Stimulated activated effector memory CD8-positive, alpha-beta T cell treated with anti-CD3 and anti-CD28 coated beads, Interleukin-12 subunit alpha, Interleukin-12 subunit beta, amount 100 ng/mL, for 72 hours (primary cell): ENCODE results near the gene APOA4.

Experiments
- ATAC-seq: fragments of 150-1000 bp; cut with Tn5 transposase; 2 replicates; pipeline ENCODE4 v1.10.0; 2021
- DNase-seq, 2 donors: peaks; one replicate each; pipeline ENCODE4 v3.0.0; 2021 to 2022; ENCODE audit warnings: low spot score in 2 of 2
- H3K27ac Mint-ChIP-seq: one replicate; pipeline ENCODE4 v1.8.0; 2022; ENCODE audit warnings: mild to moderate bottlenecking, mixed read lengths
- H3K36me3 Mint-ChIP-seq: one replicate; pipeline ENCODE4 v1.8.0; 2022; ENCODE audit warnings: mild to moderate bottlenecking, mixed read lengths
- H3K4me1 Mint-ChIP-seq: one replicate; pipeline ENCODE4 v1.8.0; 2022; ENCODE audit warnings: mixed read lengths
- H3K4me3 Mint-ChIP-seq: one replicate; pipeline ENCODE4 v1.8.0; 2022; ENCODE audit warnings: mild to moderate bottlenecking, mixed read lengths
- H3K9me3 Mint-ChIP-seq: one replicate; pipeline ENCODE4 v1.8.0; 2022; ENCODE audit warnings: mixed read lengths

Gene APOA4

DNA sequence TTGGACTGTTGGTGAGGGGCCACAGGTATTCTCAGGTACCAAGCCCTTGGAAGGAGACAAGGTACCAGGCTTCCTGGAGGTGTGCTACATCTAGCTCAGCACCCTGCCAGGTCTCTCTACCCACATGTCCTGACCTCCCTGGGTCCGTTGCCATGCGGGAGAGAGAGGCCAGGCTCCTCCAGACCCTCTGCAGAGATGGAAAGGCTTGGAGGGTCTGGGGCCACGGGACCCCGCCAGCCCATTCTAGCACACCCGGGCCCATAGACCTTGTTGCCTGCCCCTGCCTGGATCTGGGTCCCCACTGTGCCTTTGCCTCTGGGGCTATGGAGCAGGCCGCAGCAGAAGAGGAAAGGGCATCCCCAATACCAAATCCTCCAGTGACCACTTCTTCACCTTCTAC lies 4.4 kb upstream of the APOA4 start:
- ATAC-seq (no peak), DNase-seq (no peak)
- Mint-ChIP-seq H3K4me3 (no peak overlapping the region), H3K4me1 (no peaks in the 10 kb centered on the region), H3K9me3 (no peaks in the 10 kb centered on the region), H3K27ac (no peak overlapping the region), H3K36me3 (no peaks in the 10 kb centered on the region)

DNA sequence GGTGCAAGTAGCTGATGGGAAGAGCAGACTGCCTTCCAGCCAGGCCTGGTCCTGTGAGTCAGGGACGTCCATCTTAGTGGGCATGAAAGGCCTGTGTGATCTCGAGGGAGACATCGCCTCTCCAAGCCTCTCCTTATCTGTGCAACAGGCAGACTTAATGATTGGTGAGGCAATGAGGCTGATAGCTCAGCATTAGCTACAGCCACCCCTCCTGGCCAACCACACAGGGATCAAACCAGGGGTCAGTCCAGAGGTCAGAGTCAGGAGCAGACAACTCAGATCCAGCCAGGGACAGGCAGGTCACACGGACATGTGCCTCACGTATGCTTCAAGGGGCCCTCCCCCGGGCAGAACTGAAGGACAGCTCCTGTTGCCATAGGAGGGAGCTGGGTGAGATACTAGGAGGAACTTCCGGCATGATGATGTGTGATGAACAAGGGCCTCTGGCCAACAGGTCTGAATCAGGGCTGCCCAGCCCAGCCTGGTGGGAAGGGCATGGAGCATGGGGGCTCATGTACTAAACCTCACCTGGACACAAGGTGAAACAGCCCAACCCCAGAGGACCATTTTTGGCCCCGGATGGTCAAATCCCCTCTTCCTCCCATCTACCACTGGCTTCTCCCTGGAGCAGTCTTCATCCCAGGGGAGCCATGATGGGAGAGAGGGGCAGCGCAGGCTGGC lies 3.8 kb upstream of the APOA4 start:
- Mint-ChIP-seq H3K4me3 (no peak overlapping the region), H3K4me1 (no peaks in the 10 kb centered on the region), H3K36me3 (no peaks in the 10 kb centered on the region), H3K27ac (no peak overlapping the region), H3K9me3 (no peaks in the 10 kb centered on the region)
- DNase-seq (no peak), ATAC-seq (no peak)

DNA sequence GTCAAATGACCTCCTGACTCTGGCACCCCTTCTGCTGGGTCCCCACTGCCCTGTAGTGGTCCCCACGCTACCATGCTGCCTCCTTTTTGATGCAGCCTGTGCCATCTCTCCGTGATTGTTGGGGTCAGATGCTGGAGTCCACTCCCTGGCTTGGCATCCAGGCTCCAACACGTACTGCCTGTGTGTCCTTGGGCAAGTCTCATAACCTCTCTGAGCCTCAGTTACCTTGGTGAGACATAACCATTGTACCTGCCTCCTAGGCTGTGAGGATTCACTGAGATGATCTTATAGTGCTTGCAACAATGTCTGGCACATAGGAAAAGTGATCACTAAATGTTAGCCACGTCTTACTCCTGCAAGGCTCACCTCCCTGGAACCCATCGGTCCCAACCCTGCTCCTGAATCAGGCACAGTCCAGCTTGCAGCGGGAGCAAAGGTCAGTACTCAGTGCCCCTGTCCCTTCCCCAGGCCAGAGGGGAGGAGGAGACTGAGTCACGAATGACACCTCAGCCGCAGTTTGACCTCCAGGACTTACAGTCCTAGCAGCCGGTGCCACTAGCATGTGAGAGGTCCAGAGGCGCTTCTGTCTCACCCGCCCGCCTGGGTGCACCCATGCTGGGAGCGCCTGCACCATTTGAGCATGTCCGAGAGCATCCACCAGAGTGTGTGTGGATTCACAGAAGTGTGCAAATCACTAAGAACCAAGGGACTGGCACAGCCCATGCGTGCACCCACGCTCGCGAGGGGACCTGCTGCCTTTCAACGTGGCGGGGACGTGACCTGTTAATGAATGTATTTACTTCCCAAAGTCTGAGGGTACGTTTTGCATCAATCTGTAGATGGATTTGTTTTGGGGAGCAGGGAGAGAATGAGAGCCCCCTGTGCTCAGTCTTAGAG lies 3.0 kb upstream of the APOA4 start:
- no peaks in the 10 kb centered on the region for H3K36me3 Mint-ChIP-seq
- H3K4me3 Mint-ChIP-seq, result no peak overlapping the region
- H3K27ac Mint-ChIP-seq, result no peak overlapping the region
- ATAC-seq, result no peak
- H3K9me3 Mint-ChIP-seq, result no peaks in the 10 kb centered on the region
- DNase-seq, result no peak
- H3K4me1 Mint-ChIP-seq, result no peaks in the 10 kb centered on the region

DNA sequence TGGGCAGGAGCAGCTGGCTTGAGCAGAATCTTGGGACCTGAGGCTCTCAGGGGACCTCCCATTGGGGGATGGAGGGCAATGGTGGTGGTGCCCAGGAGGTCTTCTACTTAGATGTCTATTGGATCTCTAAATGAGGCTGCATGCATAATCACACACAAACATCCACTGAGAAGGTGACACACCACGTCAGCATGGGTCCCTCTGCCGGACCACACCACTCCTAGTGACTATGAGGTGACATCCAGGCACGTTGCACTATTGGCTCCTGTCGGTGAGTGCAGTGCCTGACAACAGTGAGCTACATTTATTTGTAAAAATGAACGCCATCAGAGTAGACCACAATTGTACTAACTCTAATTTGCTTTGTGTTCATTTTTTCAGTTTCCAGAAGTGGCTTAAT lies 2.3 kb upstream of the APOA4 start:
- H3K4me3 Mint-ChIP-seq, result no peak overlapping the region
- H3K9me3 Mint-ChIP-seq, result no peaks in the 10 kb centered on the region
- ATAC-seq (no peak), DNase-seq (no peak)
- no peaks in the 10 kb centered on the region for H3K4me1 Mint-ChIP-seq
- H3K36me3 Mint-ChIP-seq, result no peaks in the 10 kb centered on the region
- no peak overlapping the region for H3K27ac Mint-ChIP-seq

DNA sequence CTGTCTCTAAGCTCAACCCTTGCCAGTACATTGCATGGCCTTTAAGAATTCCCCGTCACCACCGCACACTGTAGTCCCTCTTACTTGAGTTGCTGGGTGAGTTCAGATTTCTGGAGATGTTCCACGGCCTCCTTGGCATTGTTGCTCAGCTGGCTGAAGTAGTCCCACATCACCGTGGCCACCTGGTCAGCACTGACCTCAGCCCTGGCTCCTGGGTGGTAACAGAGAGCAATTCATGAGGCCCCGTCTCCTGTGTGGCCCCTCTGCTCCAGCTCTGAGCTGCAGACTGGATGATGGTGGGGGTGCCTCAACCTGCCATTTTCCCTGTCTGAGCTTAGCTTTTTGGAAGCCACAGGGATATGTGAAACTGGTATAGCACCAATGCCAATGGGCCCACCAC lies 529 bp downstream of the APOA4 start:
- H3K36me3 Mint-ChIP-seq, result no peaks in the 10 kb centered on the region

DNA sequence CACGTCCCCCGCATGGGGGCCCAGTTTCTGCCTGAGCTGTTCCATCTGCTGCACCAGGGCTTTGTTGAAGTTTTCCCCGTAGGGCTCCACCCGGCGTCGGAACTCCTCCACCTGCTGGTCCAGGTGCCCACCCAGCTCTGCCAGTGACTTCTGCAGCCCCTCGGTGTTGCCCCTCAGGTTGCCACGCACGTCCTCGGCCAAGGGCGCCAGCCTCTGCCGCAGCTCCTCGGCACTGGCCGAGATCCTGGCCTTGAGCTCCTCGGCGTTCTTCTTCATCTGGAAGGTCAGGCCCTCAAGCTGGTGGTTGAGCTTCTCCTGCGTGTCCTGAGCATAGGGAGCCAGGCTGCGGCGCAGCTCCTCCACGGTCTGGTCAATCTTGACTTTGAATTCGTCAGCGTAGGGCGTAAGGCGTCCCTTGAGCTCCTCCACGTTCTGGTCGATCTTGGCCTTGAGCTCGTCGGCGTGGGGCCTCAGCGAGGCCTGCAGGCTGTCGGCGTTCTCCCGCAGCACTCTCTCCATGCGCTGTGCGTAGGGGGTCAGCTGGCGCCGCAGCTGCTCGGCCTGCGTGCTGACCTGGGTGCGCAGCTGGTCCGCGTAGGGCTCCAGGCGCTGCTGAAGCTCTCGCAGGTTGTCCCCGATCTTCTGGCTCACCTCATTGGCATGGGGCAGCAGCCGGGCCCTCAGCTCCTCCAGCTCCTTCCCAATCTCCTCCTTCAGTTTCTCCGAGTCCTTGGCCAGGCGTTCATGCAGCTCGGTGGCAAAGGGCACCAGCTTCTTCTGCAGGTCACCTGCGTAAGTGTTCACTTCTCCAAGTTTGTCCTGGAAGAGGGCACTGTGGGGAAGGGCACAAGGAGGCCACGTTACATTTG lies 1.8 kb downstream of the APOA4 start:
- Mint-ChIP-seq H3K4me3 (no peak overlapping the region), H3K36me3 (no peaks in the 10 kb centered on the region), H3K9me3 (no peaks in the 10 kb centered on the region), H3K27ac (no peak overlapping the region), H3K4me1 (no peaks in the 10 kb centered on the region)
- DNase-seq (no peak), ATAC-seq (no peak)

More for the DNA sequence above, 529 bp downstream of the APOA4 start:
- DNase-seq, result no peak
- no peak overlapping the region for H3K4me3 Mint-ChIP-seq
- H3K9me3 Mint-ChIP-seq, result no peaks in the 10 kb centered on the region
- ATAC-seq, result no peak
- H3K4me1 Mint-ChIP-seq, result no peaks in the 10 kb centered on the region
- H3K27ac Mint-ChIP-seq, result no peak overlapping the region

DNA sequence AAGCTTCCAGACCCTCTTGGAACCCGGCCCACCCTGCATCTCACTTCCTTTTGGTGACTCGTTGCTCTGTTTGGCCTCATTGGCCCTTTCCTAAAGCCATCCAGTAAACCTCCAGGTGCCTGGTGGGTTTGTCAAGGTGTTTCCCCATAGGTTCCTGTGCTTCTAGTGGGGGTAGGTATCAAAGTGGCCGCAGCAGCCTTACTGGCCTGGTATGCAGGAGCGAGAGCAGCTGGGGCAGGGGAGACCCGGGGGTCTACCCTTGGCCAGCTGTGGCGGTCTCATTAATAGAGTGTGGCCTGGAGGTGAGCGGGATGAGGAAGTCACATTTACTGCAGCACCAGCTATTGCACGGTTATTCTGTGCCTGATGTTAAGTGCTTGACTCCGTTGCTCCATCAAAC lies 4.1 kb downstream of the APOA4 start:
- Mint-ChIP-seq H3K9me3 (no peaks in the 10 kb centered on the region), H3K27ac (no peak overlapping the region), H3K4me1 (no peaks in the 10 kb centered on the region), H3K36me3 (no peaks in the 10 kb centered on the region), H3K4me3 (no peak overlapping the region)
- ATAC-seq (no peak), DNase-seq (no peak)

DNA sequence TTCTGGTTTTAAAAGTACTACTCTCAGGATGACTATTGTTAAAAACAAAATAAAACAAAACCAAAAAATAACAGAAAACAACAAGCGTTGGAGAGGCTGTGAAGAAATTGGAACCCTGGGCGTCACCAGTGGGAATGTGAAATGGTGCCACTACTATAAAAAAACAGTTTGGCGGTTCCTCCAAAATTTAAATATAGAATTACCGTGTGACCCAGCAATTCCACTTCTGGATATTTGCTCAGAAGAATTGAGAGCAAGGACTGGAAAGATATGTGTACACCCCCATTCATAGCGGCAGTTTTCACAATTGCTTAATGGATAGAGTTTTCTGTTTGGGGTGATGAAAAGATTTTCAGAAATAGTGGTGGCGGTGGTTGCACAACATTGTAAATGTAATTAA lies 8.6 kb downstream of the APOA4 start:
- no peak overlapping the region for H3K4me3 Mint-ChIP-seq
- DNase-seq, result no peak
- no peak overlapping the region for H3K27ac Mint-ChIP-seq
- ATAC-seq, result no peak
- no peaks in the 10 kb centered on the region for H3K9me3 Mint-ChIP-seq
- no peaks in the 10 kb centered on the region for H3K4me1 Mint-ChIP-seq
- H3K36me3 Mint-ChIP-seq, result no peaks in the 10 kb centered on the region

DNA sequence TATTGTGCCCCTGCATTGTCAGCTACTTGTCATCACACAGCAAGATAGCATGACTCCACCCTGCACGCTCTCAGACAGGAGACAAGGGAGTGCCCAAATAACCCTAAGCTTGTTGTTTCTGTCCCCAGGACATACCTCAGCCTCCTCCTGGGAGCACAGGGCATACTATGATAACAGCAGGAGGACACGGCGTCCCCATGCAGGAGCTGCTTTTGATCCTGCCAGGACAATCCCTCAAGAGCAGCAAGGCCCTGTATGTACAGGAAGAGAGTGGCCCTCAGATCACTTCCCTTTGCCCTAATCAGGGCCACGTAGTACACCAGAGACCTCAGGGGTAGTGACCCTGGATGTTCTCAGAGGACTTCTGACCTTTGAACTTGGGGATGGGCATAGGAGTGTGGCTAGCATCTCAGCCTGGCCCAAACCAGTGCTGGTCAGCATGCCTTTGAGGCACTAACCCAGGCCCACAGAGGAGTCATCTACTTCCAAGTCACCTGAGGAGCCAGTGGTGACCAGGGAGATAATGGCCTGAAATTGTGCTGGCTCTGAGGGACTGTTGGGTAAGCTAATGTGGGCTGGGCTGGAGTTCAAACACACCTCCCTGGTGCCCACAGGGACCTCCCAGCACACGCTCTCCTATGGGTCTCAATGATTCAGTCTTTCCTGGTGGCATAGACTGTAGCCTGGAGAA lies 9.2 kb downstream of the APOA4 start:
- Mint-ChIP-seq H3K9me3 (no peaks in the 10 kb centered on the region), H3K4me1 (no peaks in the 10 kb centered on the region), H3K27ac (peak overlapping the region; percentile 54), H3K36me3 (no peaks in the 10 kb centered on the region), H3K4me3 (no peak overlapping the region)
- no peak for DNase-seq
- ATAC-seq, result no peak

DNA sequence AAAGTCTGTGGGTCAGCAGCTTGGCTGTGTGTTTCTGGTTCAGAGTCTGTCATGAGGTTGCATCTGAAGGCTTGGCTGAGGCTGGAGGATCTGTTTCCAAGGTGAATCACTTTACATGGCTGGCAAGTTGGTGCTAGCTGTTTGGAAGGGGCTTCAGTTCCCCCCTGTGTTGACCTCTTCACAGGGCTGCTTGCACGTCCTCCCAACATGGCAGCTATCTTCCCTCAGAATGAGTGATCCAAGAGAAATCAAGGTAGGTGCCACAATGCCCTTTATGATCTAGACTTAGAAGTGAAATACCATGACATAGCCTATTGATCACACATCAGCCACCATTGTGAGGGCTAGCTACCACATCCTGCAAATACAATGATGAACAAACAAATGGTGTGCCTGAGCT lies 9.9 kb downstream of the APOA4 start:
- Mint-ChIP-seq H3K9me3 (no peaks in the 10 kb centered on the region), H3K4me1 (no peaks in the 10 kb centered on the region), H3K36me3 (no peaks in the 10 kb centered on the region), H3K4me3 (no peak overlapping the region), H3K27ac (no peak overlapping the region)
- ATAC-seq (peak; percentile 47), DNase-seq (no peak)

DNA sequence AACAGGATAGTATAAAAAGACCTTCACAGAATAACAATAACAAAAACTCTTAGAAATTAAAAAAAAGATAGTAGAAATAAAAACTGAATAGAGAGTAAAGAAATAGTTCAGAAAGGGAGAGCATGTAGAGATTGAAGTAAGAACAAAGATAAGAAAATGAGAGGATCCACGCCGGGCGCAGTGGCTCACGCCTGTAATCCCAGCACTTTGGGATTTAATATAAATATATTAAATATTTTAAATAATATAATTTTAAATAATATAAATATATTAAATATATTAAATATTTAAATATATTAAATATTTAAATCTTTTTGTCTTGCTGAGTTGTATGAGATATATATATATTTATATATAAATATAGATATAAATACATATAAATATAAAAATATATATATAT lies 11.0 kb downstream of the APOA4 start:
- Mint-ChIP-seq H3K4me3 (no peak overlapping the region), H3K27ac (no peak overlapping the region), H3K4me1 (no peaks in the 10 kb centered on the region), H3K9me3 (no peaks in the 10 kb centered on the region), H3K36me3 (no peaks in the 10 kb centered on the region)
- no peak for ATAC-seq
- no peak for DNase-seq

DNA sequence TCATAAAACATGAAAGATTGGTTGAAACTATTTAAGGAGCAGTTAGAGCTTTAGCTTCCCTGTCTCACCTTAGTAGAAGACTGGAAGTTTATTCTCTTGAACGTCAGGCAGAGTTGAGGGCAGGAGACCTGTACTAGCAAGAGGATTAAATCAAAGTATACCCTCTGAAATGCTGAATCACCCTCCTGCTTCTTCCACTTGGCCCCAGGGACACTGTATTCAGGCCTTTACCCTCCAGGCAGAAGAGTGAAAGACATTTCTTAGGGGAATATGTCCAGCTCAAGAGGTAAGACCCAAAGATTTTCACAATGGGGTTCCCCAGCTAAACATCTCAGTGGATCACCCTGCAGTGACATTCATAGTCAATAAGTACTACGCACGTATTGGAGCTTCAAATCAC lies 11.9 kb downstream of the APOA4 start:
- Mint-ChIP-seq H3K9me3 (no peaks in the 10 kb centered on the region), H3K27ac (no peak overlapping the region), H3K36me3 (no peaks in the 10 kb centered on the region), H3K4me3 (no peak overlapping the region), H3K4me1 (no peaks in the 10 kb centered on the region)
- ATAC-seq (no peak), DNase-seq (no peak)

DNA sequence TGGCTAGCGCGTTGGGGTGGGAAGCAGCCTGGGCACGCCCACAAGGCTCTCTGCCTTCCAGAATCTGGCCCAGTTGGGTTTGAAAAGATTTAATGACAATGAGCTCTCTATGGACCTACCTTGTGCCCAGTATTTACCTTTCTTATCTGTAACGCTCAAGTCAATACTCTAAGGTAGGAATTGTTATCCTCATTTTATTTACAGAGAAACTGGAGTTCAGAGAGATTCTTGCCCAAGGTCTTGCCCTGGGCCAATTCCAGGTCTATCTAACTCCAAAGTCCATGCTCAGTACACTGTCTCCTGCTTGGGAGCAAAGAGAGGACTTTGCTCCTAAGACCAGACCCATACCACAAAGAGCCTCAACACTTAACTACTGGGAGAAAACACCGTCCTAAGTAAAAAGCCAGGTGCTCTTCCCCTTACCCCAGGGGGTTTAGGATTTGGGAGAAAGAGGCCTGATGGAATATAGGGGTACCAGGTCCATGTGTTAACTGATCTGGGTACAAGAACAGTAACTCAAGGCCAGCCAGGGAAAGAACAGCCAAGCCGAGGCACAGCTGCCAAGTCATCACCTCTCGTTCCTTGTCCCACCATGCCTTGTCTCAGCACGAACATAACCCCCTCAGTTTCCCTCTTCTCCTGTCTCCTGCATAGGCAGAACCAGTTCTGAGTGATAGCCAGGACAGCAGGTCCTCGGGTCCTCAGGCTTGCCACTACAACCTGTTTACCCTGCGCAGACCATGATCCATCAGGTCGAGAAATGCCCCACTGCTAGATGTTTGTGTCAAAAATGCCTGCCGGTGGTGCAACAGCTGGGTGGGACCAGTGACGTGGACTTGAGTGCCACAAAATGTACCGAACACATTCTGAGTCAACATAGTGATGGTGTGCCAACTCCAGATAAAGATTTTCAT lies 14.6 kb downstream of the APOA4 start:
- Mint-ChIP-seq H3K4me1 (no peaks in the 10 kb centered on the region), H3K27ac (no peak overlapping the region), H3K4me3 (no peak overlapping the region), H3K9me3 (no peaks in the 10 kb centered on the region), H3K36me3 (no peaks in the 10 kb centered on the region)
- DNase-seq (no peak), ATAC-seq (no peak)

DNA sequence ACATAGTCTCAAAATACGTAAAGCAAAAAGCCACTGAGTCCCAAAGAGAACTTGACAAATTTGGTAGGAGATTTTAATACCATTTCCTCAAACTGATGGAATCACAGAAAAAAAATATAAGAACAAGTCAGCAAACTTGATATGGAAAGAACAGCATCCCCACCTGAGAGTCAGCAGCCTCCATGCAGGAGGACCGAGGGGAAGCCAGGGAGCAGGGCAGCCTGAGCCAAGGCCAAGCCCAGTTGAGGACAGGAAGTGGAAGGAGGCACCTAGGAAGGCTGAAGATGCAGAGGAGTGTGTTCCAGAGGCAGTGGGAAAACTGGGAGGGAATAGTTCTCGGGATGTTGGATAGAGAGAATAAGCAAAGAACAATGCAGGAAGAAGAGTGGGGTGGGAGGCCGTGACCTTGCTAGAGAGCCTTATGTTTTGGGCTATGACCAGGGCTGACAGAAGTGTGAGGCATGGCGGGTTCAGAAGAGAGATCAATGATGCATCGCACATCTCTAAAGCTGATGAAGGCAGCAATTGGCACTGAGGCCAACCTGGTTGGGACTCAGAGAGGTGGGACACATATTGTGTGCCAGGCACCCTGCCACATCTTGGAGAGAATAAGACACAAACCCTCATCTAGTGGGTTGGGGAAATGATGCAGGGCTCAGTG lies 15.4 kb downstream of the APOA4 start:
- Mint-ChIP-seq H3K27ac (no peak overlapping the region), H3K9me3 (no peaks in the 10 kb centered on the region), H3K4me3 (no peak overlapping the region), H3K36me3 (no peaks in the 10 kb centered on the region), H3K4me1 (no peaks in the 10 kb centered on the region)
- ATAC-seq, result no peak
- DNase-seq, result no peak
